H9 (cell line): ENCODE data around the gene CUBN. TPM values are rescaled to one million over a fixed set of nuclear protein-coding genes. Genes with fewer than 3 reads are reported as not detected.

ENCODE experiments used
- DNase-seq: peaks from one replicate; pipeline ENCODE4 v3.0.0-alpha.2; 2017
- H2AFZ ChIP-seq: one replicate; pipeline ENCODE4 v1.6.1; 2013; ENCODE audit warnings: mild to moderate bottlenecking, low read length, control low read depth, moderate library complexity
- H2AK5ac ChIP-seq: 2 replicates; pipeline ENCODE4 v1.6.1; 2013; ENCODE audit warnings: low read length, control low read depth, mixed read lengths; ENCODE audit not compliant: insufficient read length
- H2BK120ac ChIP-seq: one replicate; pipeline ENCODE4 v1.6.1; 2013; ENCODE audit warnings: low read depth, mild to moderate bottlenecking, low read length, control low read depth, inconsistent platforms; ENCODE audit not compliant: poor library complexity, severe bottlenecking
- H2BK12ac ChIP-seq: 2 replicates; pipeline ENCODE4 v1.6.1; 2013; ENCODE audit warnings: low read length, control low read depth, mixed read lengths, low read depth; ENCODE audit not compliant: insufficient read length
- H2BK15ac ChIP-seq: 2 replicates; pipeline ENCODE4 v1.6.1; 2013; ENCODE audit warnings: low read depth, low read length, control low read depth
- H2BK20ac ChIP-seq: one replicate; pipeline ENCODE4 v1.6.1; 2013; ENCODE audit warnings: low read depth, mild to moderate bottlenecking, low read length, control low read depth, inconsistent platforms; ENCODE audit not compliant: poor library complexity, severe bottlenecking
- H2BK5ac ChIP-seq: 2 replicates; pipeline ENCODE4 v1.6.1; 2013; ENCODE audit warnings: low read length, control low read depth, mixed read lengths; ENCODE audit not compliant: insufficient read length
- H3K14ac ChIP-seq: 2 replicates; pipeline ENCODE4 v1.6.1; 2013; ENCODE audit warnings: low read length, control low read depth; ENCODE audit not compliant: insufficient read depth
- H3K18ac ChIP-seq: 2 replicates; pipeline ENCODE4 v1.6.1; 2013; ENCODE audit warnings: low read depth, mild to moderate bottlenecking, mixed read lengths, low read length, control low read depth; ENCODE audit not compliant: insufficient read length
- H3K23ac ChIP-seq: 2 replicates; pipeline ENCODE4 v1.6.1; 2013; ENCODE audit warnings: low read length, control low read depth, mixed read lengths, low read depth; ENCODE audit not compliant: insufficient read length
- H3K23me2 ChIP-seq: 2 replicates; pipeline ENCODE4 v1.6.1; 2013; ENCODE audit warnings: low read depth, mild to moderate bottlenecking, mixed read lengths, low read length, control low read depth; ENCODE audit not compliant: insufficient read length, poor library complexity, severe bottlenecking
- H3K27ac ChIP-seq: 2 replicates; pipeline ENCODE4 v1.5.1; 2013; ENCODE audit warnings: low read length, control low read depth, mixed read lengths, low read depth; ENCODE audit not compliant: insufficient read length
- H3K27me3 ChIP-seq: 2 replicates; pipeline ENCODE4 v1.6.1; 2013; ENCODE audit warnings: low read length, control low read depth, inconsistent platforms; ENCODE audit not compliant: insufficient read depth
- H3K4ac ChIP-seq: 2 replicates; pipeline ENCODE4 v1.6.1; 2013; ENCODE audit warnings: low read depth, mild to moderate bottlenecking, control low read depth, inconsistent platforms, low read length, moderate library complexity
- H3K4me1 ChIP-seq: 2 replicates; pipeline ENCODE4 v1.6.1; 2013; ENCODE audit warnings: low read length, control low read depth, inconsistent platforms; ENCODE audit not compliant: insufficient read depth
- H3K4me2 ChIP-seq: 2 replicates; pipeline ENCODE4 v1.6.1; 2013; ENCODE audit warnings: low read length, control low read depth, mixed read lengths; ENCODE audit not compliant: insufficient read length, insufficient read depth
- H3K56ac ChIP-seq: 2 replicates; pipeline ENCODE4 v1.6.1; 2013; ENCODE audit warnings: low read depth, mild to moderate bottlenecking, mixed read lengths, low read length, control low read depth; ENCODE audit not compliant: insufficient read length
- H3K79me1 ChIP-seq: 2 replicates; pipeline ENCODE4 v1.6.1; 2013; ENCODE audit warnings: low read depth, mild to moderate bottlenecking, moderate library complexity, low read length, control low read depth, inconsistent platforms; ENCODE audit not compliant: insufficient read depth, poor library complexity, severe bottlenecking
- H3K79me2 ChIP-seq: 2 replicates; pipeline ENCODE4 v1.6.1; 2013; ENCODE audit warnings: low read length, control low read depth, inconsistent platforms; ENCODE audit not compliant: insufficient read depth
- H3K9ac ChIP-seq: 2 replicates; pipeline ENCODE4 v1.6.1; 2013; ENCODE audit warnings: low read length, control low read depth, mixed read lengths; ENCODE audit not compliant: insufficient read length; ENCODE audit errors: extremely low read depth
- H3K9me3 ChIP-seq: one replicate; pipeline ENCODE4 v1.6.1; 2013; ENCODE audit warnings: low read depth, low read length, inconsistent platforms; ENCODE audit not compliant: control insufficient read depth
- H3T11ph ChIP-seq: one replicate; pipeline ENCODE4 v1.6.1; 2013; ENCODE audit warnings: mild to moderate bottlenecking, low read length, control low read depth, inconsistent platforms
- H4K20me1 ChIP-seq: one replicate; pipeline ENCODE4 v1.6.1; 2013; ENCODE audit not compliant: control insufficient read depth, insufficient read length, insufficient read depth
- H4K5ac ChIP-seq: 2 replicates; pipeline ENCODE4 v1.6.1; 2013; ENCODE audit warnings: low read depth, mild to moderate bottlenecking, mixed read lengths, low read length, control low read depth; ENCODE audit not compliant: insufficient read length
- H4K8ac ChIP-seq: replicated peaks from 2 replicates; pipeline ENCODE4 v1.6.1; 2013; ENCODE audit warnings: low read length, control low read depth, mixed read lengths, low read depth; ENCODE audit not compliant: insufficient read length
- H4K91ac ChIP-seq: 2 replicates; pipeline ENCODE4 v1.6.1; 2013; ENCODE audit warnings: low read depth, mild to moderate bottlenecking, moderate library complexity, mixed read lengths, low read length, control low read depth; ENCODE audit not compliant: insufficient read length
- H3K27ac Mint-ChIP-seq, 3 experiments: 2 replicates in 2 of 3; 3 replicates in 1 of 3; pipeline ENCODE4 v1.8.0; 2020 to 2021; ENCODE audit warnings: mixed read lengths in 3 of 3, mild to moderate bottlenecking in 1 of 3, moderate library complexity in 1 of 3
- H3K27me3 Mint-ChIP-seq: 2 replicates; pipeline ENCODE4 v1.8.0; 2021; ENCODE audit warnings: low read depth, mild to moderate bottlenecking, moderate library complexity, mixed read lengths
- H3K36me3 Mint-ChIP-seq, 3 experiments: 2 replicates in 2 of 3; 3 replicates in 1 of 3; pipeline ENCODE4 v1.8.0; 2020 to 2021; ENCODE audit warnings: low read depth in 3 of 3, mixed read lengths in 3 of 3; ENCODE audit not compliant: insufficient read depth in 1 of 3
- H3K4me1 Mint-ChIP-seq, 2 experiments: 2 replicates each; pipeline ENCODE4 v1.8.0; 2020; ENCODE audit warnings: mixed read lengths in 2 of 2
- H3K4me3 Mint-ChIP-seq, 2 experiments: 2 replicates in 1 of 2; 3 replicates in 1 of 2; pipeline ENCODE4 v1.8.0; 2020 to 2021; ENCODE audit warnings: mild to moderate bottlenecking in 2 of 2, mixed read lengths in 2 of 2, moderate library complexity in 1 of 2
- H3K9me3 Mint-ChIP-seq, 2 experiments: 2 replicates in 1 of 2; 3 replicates in 1 of 2; pipeline ENCODE4 v1.8.0; 2020; ENCODE audit warnings: mild to moderate bottlenecking in 2 of 2, mixed read lengths in 2 of 2, moderate library complexity in 1 of 2
- CTCF ChIP-seq: fragments of 200-600 bp; sonication (generic); conservative IDR thresholded peaks from 3 replicates; pipeline ENCODE4 v1.8.0; 2021; ENCODE audit warnings: antibody characterized with exemption, mild to moderate bottlenecking
- WGBS: extraction: QIAGEN DNeasy Blood & Tissue Kit; methylation state at CpG from one replicate; pipeline ENCODE4 v1.1.7; 2013; ENCODE audit warnings: missing lambda C conversion rate, low lambda C conversion rate, mixed read lengths; ENCODE audit not compliant: insufficient read length; ENCODE audit errors: extremely low coverage; 5-methylcytosine and 5-hydroxymethylcytosine counted together
- total RNA-seq: library from RNA; stranded (reverse); gene quantifications from 2 replicates; pipeline ENCODE4 v1.2.1, GENCODE V29; 2021

Gene CUBN
- total RNA-seq, 1 experiment from 2014 or later = 0.26 TPM

GRCh38 chr10:17043586-17043985, 86.0 kb downstream of the CUBN start:
- Histone ChIP-seq H3K4ac (no peak overlapping the region), H3K9ac (no peak overlapping the region), H4K91ac (no peak overlapping the region), H2BK120ac (no peak overlapping the region), H3K79me2 (no peaks in the 10 kb centered on the region), H3K27me3 (no peaks in the 10 kb centered on the region), H4K5ac (no peak overlapping the region), H3K79me1 (no peaks in the 10 kb centered on the region), H2AK5ac (no peak overlapping the region), H3K23ac (no peak overlapping the region), H3K14ac (no peak overlapping the region), H3K56ac (no peak overlapping the region), H2BK20ac (no peak overlapping the region), H3K18ac (no peak overlapping the region), H2BK5ac (no peak overlapping the region), H3K23me2 (no peaks in the 10 kb centered on the region), H3K9me3 (no peaks in the 10 kb centered on the region), H4K20me1 (no peaks in the 10 kb centered on the region), H3K4me1 (no peaks in the 10 kb centered on the region), H2AFZ (no peak overlapping the region), H3K27ac (no peak overlapping the region), H3T11ph (no peak overlapping the region), H2BK15ac (no peak overlapping the region), H2BK12ac (no peak overlapping the region), H4K8ac (no peak overlapping the region), H3K4me2 (no peak overlapping the region)
- WGBS = no CpG with 5 or more reads among the region's 8 CpGs
- no peaks in the 10 kb centered on the region for H3K36me3 Mint-ChIP-seq
- H3K27ac Mint-ChIP-seq = no peak overlapping the region
- H3K4me3 Mint-ChIP-seq = no peak overlapping the region
- no peaks in the 10 kb centered on the region for H3K27me3 Mint-ChIP-seq
- H3K4me1 Mint-ChIP-seq = peaks cover 5 to 14% of the 10 kb centered on the region in 2 experiments; a peak in 3 of 4 replicates
- H3K9me3 Mint-ChIP-seq = no peaks in the 10 kb centered on the region
- no peak for TF ChIP-seq CTCF
- DNase-seq = no peak
